Body of pancreas (tissue), 4 donors: Measurements from ENCODE around the gene RAPH1.

Experiments used
- CTCF ChIP-seq, 7 experiments: fragments of 450-650 bp in 4 of 7; fragments of 200-600 bp in 3 of 7; sonication (generic) in 3 of 7; IDR thresholded peaks; one replicate each; pipeline ENCODE4 v1.5.1; 2016 to 2019; ENCODE audit warnings: antibody characterized with exemption in 7 of 7
- POLR2A ChIP-seq, 3 donors: fragments of 450-650 bp; IDR thresholded peaks; one replicate each; pipeline ENCODE4 v1.6.1; 2016; ENCODE audit warnings: antibody characterized with exemption in 3 of 3, mild to moderate bottlenecking in 2 of 3

DNA sequence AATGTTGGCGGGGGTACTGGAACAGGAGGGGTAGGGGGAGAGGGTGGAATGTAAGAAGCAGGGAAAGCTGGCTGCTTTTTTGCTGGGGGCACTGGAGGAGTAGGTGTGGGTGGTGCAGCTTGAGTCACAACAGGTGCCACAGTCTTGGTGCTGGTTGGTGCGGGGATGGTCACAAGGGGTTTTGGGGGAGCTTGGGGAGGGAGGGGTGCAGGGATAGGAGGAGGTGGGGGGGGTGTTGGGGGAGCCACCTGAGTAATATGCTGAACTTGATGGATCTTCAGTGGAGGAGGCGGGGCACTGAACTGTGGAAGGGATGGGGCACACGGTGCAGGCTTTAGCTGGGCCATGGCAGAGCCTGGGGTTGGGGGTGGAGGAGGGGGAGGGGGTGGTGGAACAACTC is 94.4 kb downstream of the RAPH1 start:
- TF ChIP-seq CTCF (IDR thresholded peaks at IDR 0.05) = no peak
- no peak for TF ChIP-seq POLR2A (IDR thresholded peaks at IDR 0.05)
